Liver (tissue), 2 donors: ENCODE data around the gene TNFRSF12A.
A peak's percentile ranks its signal among the peaks of the same experiment; 100 is the strongest.

ENCODE experiments used
- HNF4A ChIP-seq, 2 donors: conservative IDR thresholded peaks; 2 replicates each; pipeline ENCODE4 v1.6.1; 2016; ENCODE audit warnings: antibody characterized with exemption in 2 of 2, mild to moderate bottlenecking in 2 of 2
- TF ChIP-seq, protein P1 (sequence below): IDR thresholded peaks from 2 replicates; pipeline ENCODE4 v1.6.1; 2016; ENCODE audit warnings: antibody characterized with exemption, mild to moderate bottlenecking
- donor health status: healthy.

DNA sequence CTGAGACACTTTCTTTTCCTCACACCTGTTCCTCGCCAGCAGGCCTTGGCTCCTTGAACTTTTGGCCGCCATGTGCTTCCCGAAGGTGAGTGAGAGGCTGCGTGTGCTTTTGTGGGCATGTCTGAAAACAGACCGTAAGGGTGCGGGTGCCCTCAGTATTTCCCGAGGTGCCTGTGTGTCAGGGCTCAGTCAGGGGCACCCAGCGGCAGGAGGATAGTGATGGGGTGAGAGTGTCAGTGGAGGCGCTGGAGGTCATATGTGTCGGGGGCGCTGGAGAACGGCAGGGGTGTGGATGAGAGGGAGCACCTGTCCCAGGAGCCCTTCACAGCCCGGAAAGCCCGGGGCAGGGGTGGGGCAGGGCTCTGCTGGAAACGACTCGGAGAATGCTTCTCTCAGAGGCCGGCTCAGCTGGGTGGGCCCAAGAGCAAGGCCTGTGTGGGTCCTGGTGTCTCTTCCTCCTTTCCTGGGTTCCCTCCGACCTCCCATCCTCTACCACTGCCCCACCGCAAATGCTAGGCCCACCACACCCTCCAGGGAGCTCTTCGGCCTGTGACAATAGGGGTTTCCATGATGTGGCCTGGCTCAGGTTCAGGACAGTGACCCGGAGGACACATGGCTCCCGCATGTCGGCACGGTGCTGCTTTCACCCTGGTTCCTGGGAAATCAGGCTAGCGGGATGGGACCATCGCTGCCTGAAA is 45.7 kb downstream of the TNFRSF12A start:
- TF ChIP-seq HNF4A (conservative IDR thresholded peaks at IDR 0.05) = peak in 1 of 2 donors; percentile 23
- TF ChIP-seq, protein P1, sequence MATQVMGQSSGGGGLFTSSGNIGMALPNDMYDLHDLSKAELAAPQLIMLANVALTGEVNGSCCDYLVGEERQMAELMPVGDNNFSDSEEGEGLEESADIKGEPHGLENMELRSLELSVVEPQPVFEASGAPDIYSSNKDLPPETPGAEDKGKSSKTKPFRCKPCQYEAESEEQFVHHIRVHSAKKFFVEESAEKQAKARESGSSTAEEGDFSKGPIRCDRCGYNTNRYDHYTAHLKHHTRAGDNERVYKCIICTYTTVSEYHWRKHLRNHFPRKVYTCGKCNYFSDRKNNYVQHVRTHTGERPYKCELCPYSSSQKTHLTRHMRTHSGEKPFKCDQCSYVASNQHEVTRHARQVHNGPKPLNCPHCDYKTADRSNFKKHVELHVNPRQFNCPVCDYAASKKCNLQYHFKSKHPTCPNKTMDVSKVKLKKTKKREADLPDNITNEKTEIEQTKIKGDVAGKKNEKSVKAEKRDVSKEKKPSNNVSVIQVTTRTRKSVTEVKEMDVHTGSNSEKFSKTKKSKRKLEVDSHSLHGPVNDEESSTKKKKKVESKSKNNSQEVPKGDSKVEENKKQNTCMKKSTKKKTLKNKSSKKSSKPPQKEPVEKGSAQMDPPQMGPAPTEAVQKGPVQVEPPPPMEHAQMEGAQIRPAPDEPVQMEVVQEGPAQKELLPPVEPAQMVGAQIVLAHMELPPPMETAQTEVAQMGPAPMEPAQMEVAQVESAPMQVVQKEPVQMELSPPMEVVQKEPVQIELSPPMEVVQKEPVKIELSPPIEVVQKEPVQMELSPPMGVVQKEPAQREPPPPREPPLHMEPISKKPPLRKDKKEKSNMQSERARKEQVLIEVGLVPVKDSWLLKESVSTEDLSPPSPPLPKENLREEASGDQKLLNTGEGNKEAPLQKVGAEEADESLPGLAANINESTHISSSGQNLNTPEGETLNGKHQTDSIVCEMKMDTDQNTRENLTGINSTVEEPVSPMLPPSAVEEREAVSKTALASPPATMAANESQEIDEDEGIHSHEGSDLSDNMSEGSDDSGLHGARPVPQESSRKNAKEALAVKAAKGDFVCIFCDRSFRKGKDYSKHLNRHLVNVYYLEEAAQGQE = no peak
